ENCODE results near the gene LRRC46. TPM values are rescaled to one million over a fixed set of nuclear protein-coding genes. Genes with fewer than 3 reads are reported as not detected.
A peak's percentile ranks its signal among the peaks of the same experiment; 100 is the strongest.

Gene LRRC46
- total RNA-seq, 1 donor from 2014 or later = 2.4 TPM

DNA sequence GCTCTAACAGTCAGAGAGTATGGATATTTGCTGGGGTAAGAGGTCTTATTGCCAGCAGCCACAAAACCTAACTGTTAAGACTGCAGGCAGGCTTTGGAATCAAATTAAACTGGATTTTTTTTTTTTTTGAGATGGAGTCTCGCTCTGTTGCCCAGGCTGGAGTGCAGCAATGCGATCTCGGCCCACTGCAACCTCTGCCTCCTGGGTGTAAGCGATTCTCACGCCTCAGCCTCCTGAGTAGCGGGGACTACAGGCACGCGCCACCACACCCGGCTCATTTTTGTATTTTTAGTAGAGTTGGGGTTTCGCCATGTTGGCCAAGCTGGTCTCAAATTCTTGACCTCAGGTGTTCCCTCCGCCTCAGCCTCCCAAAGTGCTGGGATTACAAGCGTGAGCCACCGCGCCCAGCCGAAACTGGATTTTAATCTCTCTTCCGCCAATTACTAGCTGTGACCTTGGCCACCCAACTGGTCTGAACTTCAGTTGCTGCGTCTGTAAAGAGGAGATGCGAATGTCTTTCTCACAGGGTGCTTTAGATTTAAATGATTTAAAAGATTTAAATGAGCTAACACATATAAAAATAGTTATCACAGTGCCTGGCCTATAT is 971 bp upstream of the LRRC46 start:
- DNase-seq (ENCODE audit: low spot score) = no peak

DNA sequence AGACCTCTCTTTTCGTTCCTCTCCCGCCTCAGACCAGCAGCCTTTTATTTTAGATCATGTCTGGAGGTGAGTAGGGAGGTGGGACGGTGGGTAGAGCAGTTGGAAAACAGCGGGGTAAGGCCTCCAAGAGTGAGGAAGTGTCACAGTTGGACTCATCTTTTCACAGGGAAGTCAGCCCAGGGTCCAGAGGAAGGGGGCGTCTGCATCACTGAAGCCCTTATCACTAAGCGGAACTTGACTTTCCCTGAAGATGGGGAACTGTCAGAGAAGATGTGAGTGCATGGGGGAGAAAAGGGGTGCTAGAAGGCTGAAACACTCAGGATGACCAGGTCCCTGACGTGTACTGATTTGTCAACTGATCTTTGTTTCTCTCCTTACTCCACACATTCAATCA is 461 bp downstream of the LRRC46 start:
- DNase-seq (ENCODE audit: low spot score) = peak; percentile 35

DNA sequence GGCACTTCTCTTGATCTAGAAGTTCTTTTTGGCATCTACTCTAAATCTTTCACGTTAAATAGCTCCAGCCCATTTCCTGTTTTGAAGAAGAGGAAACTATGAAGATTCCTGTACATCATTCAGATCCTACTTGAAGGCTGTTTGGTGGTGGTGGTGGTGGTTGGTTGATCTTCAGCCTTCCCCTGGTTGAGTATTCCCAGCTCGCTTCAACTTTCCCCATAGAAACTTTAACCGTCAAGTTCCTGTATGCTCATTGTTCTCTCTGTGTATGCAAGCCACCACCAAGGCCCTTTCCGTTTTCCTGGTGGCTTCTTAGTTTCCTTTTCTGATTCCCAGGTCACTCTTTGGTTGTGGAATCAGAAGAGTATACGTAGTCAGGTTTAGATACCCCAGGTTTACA is 3.3 kb downstream of the LRRC46 start:
- DNase-seq (ENCODE audit: low spot score) = no peak

DNA sequence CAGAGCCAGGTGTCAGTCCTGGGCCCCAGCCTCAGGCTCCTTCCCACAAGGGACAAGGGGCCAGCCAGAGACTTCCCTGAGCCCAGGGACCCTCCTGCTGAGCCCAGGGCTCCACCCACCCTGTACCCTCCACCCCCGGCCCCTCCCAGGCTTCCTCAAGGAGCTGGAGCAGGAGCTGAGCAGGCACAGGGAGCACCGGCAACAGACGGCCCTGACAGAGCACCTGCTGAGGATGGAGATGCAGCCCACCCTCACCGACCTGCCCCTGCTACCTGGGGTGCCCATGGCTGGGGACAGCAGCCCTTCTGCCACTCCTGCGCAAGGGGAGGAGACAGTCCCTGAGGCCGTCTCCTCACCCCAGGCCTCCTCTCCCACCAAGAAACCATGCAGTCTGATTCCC is 5.1 kb downstream of the LRRC46 start:
- DNase-seq (ENCODE audit: low spot score) = no peak

DNA sequence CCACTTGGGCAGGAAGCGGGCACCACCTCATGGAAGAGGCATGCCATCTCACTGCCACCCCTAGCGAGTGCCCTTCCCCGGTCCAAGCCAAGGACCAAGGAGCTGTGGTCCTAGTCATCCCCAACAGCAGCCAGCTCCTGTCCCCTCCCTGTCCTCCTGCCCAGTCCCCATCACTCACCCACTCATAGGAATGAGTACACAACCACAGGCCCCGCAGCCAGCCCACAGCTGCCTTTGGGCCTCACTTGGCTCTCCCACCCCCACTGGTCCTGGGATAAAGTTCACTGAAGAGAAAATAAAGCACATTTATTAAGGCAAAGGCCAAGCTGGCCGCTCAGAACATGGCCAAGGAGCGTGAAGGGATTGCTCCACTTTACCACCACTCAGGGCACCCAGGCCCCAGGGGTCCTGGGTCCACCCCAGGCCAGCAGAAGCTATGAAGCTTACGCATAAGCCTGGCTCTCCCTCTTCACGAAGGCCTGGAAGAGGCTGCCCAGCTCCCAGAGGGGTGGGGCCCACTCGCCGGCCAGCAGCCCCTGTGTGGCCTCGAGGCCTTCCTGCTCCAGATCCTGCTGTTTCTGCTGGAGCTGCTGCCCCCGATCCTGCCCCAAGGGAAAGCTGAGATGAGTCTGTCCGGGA is 6.0 kb downstream of the LRRC46 start:
- peak; percentile 55 for DNase-seq (ENCODE audit: low spot score)

DNA sequence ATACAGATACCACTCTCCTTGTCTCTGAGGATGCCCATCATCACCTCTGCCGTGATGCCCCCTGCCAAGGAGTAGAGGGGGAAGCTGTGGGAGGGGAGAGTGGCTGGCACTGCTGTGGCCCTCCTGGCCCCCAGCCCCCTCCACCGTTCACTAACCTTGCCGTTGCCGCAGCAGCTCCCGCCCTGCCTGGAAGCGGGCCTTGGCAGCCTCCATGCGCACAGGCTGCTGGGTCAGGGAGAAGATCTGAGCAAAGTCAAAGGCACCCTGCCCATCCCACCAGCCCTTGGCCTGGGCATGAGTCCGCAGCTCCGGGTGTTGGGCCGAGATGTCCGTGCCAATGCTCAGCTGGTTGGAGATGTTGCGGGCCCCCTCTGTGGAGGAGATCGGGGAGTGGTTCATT is 7.2 kb downstream of the LRRC46 start:
- DNase-seq (ENCODE audit: low spot score) = no peak

DNA sequence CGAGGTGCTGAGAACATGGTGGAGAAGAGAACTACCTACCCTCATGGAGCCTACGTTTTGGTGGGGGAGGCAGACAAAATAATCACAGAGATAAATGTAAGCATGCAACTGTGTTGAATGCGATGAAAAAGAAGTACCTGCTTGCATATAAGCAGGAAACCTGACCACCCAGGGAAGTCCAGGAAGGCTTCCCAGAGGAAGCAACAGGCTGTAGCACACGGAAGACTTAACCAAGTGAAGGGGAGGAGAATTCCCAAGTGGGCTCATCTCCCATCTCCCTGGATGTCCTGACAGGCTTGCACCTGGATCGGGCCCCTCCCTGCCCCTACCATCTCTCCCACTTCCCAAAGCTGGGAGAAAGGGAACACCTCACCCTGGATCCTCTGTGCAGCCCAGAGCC is 7.6 kb downstream of the LRRC46 start:
- DNase-seq (ENCODE audit: low spot score) = no peak

DNA sequence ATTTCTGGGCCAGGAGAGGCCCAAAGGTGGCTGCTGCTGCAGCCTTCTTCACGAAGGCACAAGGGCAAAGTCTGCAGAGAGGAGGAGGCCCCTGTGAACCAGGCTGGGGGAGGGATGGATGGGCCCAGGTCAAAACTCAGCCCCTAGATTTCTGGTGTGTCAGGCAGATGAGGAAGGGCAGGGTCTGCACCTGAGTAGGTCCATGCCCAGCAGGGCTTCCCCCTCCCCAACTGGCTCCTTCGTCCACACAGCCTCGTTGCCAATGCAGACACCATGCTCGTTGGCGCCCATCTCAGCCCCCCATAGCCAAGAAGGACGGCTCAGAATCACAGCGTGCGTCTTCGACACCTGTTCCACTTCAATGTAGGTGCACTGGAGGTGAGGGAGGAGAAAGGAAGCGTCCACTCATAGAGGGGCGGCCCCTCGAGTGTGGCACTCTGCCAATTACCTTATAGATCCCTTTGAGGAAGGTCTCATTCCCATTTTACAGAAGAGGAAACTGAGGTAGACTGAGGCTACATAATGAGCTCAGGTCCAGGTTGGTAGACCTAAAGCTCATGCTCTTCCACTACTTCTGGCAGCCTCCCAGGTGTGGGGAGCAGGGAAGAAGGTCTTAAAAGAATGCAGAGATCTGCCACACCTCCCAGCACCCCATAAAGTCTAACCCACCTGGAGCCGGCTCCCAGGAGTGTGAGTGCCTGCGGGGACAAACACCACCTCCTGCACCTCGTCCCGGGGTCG is 8.7 kb downstream of the LRRC46 start:
- DNase-seq (ENCODE audit: low spot score) = no peak

DNA sequence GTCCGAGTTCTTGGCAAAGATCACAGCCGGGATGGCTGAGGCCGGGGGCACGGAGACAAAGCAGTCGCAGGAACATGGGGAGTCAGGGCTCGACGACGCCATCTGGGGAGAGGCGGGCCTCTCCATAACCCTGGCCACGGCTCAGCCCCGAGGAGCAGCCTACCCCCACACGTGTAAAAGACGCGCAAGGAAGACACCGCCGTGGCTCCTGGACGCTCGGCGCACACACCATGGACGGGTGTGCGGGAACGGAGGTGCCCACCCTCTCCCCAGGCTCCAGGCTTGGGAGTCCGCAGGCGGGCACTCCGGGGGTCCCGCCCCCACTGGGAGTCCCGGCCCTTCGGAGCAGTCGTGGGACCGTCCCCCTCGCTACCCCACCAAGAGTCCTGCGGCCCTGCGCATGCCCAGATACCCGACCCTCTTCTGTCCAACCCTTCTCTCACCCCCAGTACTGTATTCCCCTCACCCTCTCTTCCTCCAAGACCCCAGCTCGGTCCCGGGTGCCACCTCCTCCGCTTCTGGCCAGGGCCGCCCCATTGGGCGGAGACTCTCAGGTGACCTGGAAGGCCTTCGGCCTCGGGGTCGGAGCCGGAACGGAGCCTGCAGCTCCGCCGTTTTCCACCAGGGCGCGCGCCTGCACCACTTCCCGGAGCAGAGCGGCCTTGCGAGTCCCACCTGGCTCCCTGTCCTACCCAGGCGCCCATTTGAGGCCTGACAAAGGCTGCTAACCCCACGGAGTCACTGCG is 9.4 kb downstream of the LRRC46 start, which contains the start of gene SCRN2:
Gene SCRN2, minus strand, starts transcription at position 532 of the 746 bp plus-strand sequence. Its CDS starts 430 bp downstream, at position 102.
- peak; percentile 93 for DNase-seq (ENCODE audit: low spot score)

DNA sequence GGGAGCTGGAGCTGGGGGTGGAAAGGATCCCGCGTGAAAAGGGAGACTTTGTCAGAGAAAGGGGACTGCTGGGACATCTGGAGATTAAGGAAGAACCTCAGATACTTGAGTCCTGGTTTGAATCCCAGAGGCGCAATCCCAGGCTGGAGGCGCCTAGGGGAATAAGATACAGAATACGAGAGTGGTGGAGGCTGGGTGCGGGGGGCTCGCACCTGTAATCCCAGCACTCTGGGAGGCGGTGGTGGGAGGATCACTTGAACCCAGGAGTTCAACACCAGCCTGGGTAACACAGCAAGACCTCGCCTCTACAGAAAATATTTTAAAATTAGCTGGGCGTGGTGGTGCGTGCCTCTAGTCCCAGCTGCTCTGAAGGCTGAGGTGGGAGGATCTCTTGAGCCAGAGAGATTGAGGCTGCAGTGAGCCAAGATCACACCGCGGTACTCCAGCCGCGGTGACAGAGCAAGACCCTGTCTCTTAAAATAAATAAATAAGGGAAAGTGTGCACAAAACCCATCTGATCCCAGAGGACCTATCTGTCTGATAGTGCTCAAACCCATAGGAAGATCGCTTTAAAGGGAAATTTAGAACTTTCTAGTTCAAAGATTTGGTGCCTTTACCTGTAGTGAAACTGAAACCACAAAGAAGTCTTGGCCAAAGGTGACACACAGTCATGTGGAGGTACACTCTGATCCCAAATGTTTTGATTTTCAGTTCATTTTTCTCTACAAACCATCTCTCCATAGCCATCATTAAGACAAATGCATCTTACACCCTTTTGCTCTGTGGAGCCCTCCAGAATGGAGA is 10.2 kb downstream of the LRRC46 start:
- no peak for DNase-seq (ENCODE audit: low spot score)

DNA sequence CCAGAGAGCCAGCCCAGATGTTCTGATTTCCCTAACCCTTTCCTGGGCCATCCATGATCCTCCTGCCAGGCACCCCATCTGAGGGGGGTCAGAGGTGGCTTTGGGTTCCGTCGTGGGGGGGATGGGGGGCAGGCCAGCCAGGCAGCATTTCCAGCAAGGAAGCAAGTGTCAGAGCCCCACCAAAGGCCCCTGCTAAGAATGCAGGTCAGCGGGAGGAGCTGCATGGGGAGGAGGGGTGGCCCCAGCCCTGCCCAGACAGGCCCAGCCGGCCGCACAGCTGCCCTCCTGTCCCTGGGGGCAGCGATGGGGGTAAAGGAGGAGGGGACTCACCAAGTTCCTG is 11.9 kb downstream of the LRRC46 start:
- DNase-seq (ENCODE audit: low spot score) = no peak

DNA sequence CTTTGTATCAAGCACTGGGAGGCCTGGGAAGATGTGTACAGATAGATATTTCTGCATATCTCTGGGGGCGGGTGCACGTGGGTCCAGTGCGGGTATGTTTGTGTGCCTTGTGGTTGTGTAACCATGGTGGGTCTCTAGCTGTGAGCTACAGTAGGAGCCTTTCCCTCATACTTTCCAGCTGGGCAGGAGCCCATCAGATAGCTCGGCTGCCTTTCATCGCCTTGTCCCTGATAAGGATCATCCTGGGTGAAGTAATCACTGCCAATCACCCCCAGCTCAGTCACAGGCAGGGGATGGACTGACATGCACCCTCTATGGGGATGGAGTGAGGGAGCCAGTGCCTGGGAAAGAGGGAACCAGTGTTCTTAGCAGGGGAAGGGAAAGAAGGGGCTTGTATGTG is 12.8 kb downstream of the LRRC46 start:
- peak; percentile 41 for DNase-seq (ENCODE audit: low spot score)

DNA sequence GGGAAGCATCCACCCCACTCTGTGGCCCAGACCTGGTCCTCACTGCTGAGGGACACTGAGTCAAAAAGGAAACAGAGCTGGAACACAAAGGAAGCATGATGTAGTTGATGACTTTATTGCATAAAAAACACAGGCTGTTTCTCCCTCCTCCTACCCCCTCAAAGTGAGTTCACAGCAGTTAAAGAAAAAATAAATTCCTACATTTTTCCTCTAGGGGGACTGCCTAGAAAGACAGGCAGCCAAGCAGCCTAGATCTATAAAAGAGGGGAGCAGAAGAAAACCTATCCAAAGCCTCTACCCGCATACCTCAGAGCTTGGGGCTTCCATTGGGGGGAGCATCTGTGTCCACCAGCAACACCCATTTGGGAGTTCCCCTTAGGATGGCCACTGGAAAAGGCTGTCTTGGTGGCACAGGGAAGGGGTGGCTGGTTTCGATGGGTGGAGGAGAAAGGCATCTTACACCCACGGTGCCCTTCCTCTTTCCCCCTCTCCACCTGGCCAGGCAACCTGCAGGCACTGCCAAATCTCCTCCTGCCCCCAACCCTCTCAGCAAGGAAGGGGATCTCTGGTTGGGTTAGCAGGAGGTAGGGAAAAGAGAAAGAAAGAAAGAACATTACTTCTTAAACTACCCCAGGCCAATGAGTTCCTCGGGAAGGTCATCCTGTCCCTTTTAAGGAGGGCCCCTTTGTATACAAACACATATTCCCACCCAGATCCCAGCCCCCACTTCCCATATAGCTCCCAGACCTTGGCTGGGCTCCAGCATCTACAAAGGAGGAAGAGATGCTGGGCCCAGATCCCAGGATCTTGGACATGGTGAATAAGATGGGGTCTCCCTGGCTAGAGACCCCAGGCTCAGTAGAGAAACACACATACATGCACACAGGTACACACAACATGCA is 13.6 kb downstream of the LRRC46 start:
- DNase-seq (ENCODE audit: low spot score) = no peak

DNA sequence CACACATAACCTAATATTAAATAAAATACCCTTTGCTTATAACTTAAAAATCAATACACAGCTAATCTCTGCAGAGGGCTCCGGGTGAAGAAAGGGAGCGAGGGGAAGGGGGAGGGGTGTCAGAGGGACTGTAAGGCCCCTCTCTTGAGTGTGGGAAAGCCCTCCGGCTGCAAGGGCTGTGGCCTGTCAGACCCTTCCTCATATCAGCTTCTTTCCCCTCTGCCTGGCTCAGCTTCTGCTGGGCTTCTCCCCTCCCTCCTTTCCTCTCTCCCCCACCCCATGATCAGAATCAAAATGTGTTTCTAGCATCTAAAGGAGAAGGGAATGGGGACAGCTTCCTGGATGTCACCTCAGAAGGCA is 14.2 kb downstream of the LRRC46 start:
- no peak for DNase-seq (ENCODE audit: low spot score)

DNA sequence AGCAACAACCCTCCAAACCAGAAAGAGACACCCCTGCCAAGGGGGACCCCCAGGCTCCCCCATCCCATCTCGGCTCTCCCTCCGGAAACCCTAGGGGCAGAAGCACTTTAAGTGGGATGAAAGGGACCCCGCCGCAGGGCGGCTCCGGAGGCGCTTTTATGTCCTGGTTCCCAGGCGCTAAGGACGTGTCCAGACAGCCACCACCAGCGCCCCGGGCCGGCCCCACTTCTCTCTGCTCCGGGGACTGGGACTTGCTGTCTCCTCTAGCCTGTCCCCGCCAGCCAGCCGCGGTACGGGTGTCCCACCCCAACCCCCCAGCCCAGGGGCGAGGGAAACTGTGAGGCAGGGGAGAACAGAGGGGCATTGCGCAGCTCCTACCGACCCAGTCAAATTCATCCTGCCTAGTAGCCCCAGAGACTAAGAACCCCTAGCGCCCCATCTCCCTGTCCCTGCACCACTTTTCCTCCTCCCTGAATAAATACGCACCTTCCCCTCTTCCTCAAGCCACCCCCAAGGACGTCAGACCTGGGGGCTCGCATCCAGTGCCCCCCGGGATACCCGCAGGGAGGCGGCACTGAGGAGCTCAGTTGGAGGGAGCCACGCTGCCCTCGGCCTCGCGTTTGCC is 15.4 kb downstream of the LRRC46 start:
- no peak for DNase-seq (ENCODE audit: low spot score)

DNA sequence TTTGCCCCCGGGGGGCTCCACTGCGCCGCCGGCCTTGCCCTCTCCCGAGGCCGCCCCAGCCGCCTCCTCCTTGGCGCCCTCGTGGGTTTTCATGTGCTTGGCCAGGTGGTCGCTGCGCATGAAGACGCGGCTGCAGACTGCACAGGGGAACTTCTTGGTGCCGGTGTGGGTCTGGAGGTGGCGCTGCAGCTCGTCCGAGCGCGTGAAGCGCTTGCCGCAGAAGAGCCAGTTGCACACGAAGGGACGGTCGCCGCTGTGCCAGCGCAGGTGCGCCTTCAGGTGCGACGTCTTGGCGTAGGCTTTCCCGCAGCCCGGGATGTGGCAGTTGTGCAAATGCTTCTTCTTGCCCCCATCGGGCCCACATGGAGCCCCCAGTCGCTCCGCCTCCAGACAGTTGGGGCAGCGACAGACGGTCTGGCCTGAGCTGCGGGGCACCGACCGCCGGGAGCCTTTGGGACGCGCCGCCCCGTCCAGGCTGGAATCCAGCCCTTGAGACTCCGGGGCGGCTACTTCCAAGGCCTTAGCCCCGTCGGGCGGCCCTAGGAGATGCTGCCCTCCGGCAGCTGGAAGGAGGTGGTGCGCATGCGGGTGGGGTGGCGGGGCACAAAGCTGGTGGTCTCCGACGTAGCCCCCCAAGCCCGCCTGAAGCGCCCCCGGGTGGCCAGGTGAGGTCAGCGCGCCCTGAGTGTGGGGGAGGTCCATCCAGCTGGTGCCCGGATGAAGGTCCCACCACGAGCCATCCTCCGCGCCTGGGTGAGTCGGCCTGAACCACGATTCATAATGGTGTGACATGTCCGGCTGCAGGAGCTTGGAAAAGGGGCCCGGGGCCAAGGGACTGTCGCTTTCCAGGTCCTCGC is 16.1 kb downstream of the LRRC46 start:
- no peak for DNase-seq (ENCODE audit: low spot score)

DNA sequence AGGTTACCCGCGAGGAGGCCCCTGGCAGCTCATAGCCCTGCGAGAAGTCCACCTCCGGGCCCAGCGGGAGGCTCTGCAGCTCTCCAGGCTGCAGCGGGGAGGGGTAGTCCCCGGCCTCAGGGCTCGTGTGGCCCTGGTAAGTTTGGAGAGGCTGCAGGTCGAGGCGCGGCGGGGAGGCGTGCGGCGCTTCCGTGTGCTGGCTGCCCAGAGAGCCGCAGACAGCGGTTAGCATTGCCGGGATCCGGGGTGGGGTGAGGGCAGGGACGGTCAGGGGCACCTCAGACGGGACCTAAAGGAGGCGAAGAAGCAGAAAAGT is 16.7 kb downstream of the LRRC46 start:
- DNase-seq (ENCODE audit: low spot score) = no peak

DNA sequence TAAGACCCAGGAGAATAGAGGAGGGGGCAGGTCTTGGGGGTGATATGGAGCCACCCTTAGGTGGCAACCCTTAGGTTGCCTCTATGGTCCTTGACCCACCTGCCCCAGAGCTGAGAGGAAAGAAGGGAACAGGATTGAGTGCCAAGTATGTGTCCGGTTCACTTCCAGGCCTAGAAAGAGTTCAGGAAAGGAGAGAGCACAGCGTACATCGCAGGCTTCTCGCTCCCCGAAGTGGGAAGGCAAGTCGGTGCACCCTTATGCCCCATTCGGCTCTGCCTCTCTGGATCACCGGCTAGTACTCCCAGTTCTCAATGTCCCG is 18.9 kb downstream of the LRRC46 start:
- DNase-seq (ENCODE audit: low spot score) = no peak

Measured in umbilical cord (tissue), 2 donors.